GM21390 (cell line): ENCODE data around the gene PIERCE2.
A peak's percentile ranks its signal among the peaks of the same experiment; 100 is the strongest.
"Not testable (repeated sequence)": the region's sequence is repeated elsewhere in the genome, so short reads cannot be mapped to it uniquely, and the experiment has no call there.

Experiments
- ATAC-seq: cut with Tn5 transposase; IDR thresholded peaks from one replicate; pipeline ENCODE4 v1.9.1; 2021; ENCODE audit not compliant: unreplicated experiment

PIERCE2 gene, protein sequence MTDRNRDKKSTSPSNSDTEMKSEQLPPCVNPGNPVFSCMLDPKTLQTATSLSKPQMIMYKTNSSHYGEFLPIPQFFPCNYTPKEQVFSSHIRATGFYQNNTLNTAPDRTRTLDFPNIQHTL

DNA sequence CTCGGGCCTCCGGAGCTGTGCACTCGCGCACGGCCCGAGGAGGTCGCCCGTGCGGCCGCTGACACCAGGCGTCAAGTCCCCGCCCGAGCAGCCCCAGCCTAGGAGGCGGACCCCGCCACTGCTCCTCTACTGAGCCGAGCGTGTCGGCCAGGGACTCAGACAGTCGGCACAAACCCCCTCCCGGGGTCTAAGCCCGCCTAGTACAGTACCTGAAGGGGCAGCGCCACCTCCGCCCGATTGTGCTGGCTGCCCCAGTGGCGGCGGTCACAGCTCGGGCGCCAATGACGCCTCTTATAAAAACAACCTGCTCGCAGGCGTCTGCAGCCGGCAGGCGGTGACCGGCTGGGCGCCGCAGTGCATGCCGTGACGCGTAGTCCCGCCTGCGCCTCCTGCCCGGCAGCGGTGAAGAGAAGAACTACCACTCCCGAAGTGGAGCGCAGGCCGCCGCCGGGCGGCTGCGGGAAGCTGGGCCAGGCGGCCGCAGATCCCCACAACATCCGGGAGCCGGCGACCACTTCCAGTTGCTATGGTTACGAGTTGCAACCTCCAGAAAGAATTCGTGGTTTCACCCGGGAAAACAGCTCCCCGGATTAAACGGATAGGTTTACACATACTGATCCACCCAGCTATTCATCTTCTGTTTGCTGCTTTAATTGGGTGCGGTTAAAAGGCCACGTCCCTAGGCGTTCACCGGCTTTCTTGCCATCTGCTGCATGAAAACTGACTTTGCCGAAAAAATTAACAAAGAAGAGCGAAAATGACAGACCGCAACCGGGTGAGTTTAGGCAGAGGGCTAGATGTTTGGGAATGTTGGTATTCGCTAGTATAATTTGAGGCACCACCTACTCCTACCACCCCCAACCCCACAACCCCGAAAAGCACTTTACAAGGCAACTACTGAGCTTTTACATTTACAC lies at the start of gene PIERCE2, which contains the start of gene CCPG1:
Gene PIERCE2, plus strand, starts transcription at position 484 of the 917 bp plus-strand sequence. Its CDS starts 274 bp downstream, at position 758.
Gene CCPG1, minus strand, starts transcription at position 348 of the 917 bp plus-strand sequence. CDS start 18,935 bp downstream, outside the sequence.
- peak; percentile 93 for ATAC-seq

DNA sequence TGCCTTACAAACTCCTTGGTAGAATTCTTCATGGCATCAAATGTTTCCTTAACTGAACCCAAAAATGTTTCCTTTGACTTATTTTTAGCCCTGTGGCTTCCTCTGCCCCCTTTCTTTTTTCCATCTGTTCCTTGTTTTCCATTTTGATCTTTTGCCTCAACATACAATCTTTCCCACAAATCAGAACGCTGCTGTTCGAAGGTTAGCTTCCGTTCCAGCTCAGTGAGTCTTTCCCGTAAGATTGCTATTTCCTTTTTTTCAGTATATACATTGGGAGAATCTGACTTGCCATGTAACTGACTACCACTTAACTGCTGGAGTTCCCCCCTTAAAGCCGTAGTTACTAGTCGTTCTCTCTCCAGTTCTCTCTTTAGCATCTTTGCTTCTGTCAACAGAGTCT lies 48.0 kb upstream of the PIERCE2 start:
- no peak for ATAC-seq

DNA sequence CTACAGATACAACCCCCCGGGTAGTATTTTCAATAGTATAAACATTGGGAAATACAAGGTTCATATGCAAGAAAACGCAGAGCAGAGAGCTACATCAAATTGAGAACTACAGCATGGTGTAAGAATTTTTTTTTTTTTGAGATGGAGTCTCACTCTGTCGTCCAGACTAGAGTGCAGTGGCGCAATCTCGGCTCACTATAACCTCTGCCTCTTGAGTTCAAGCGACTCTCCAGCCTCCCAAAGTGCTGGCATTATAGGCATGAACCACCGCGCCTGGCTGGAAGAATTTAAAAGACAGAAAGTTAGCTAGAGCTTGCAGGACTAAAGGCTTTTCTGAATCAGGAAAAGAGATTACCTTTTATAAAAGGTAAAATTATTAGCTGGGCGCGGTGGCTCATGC lies 47.2 kb upstream of the PIERCE2 start:
- no peak for ATAC-seq

DNA sequence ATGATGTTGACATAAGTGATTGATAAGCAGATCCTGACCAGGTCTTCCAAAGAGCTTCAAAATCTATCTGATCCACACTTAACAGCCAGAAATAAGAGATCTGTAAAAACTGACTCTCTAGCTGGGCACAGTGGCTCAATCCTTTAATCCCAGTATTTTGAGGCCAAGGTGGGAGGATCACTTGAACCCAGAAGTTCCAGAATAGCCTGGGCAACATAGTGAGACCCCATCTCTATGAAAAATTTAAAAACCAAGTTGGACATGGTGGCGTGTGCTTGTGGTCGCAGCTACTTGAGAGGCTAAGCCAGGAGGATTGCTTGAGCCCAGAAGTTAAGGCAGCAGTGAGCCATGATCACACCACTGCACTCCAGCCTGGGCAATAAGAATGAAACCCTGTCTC lies 45.7 kb upstream of the PIERCE2 start:
- ATAC-seq = no peak

DNA sequence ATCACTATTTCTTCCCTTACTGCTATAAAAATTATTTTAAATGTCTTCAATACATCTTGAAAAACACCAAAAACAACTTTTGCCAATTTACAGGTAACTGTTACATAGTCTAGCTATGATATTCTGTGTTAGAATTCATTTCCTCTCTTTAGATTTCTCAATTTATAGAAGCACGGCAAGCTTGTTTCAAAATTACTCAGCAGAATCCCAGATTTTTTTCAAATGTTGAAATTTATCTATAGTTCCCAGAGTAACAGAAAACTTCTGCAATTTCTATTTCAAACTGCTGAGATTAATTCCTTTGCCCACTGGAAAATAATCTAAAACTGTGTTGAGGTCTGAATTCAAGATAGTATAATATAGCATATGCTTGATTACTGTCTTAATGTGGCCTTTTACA lies 41.3 kb upstream of the PIERCE2 start:
- ATAC-seq = no peak

DNA sequence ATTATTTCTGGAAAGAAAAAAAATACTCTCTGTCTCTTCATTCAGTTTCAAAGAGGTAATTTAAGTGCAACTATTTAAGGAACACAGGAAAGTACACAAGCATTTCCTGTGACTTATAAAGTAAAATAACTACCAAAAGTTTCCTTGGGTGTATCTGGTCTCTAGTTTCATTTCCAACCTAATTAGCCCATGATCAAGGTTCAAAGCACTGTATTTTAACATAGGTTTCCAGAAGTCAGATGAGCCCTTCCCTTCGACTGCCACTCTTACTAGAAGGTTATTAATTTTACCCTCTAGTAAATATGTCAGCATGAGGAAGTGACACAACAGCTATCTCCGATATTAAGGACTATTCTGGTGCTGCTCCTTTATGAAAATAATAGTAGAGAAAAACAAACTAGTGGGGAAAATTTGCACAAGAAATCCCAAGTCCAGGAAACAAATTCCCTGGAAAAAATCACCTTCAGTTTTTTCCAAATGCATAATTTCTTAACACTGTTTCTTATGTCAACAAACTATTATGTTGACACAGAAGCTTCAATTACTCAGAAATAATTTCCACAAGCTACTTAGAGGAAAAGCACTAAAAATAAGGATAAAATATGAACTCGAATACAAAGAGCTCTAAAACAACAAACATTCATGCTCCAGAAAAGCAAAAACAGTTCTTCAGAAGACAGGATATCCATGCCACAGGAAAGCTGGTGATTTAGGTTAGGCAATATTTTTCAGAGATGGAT lies 35.4 kb upstream of the PIERCE2 start:
- ATAC-seq = peak; percentile 68

DNA sequence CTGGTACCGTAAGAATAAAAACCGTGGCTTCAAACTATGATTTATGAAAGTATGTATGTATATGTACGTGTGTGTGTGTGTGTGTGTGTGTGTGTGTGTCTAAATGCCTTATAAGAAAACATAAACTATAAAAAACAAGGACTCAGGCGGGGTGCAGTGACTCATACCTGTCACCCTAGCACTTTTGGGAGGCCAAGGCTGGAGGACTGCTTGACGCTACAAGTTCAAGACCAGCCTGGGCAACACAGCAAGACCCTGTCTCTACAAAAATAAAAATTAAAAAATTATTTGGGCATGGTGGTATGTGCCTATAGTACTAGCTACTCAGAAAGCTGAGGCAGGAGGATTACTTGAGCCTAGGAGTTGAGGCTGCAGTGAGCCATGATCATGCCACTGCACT lies 29.2 kb upstream of the PIERCE2 start:
- no peak for ATAC-seq

DNA sequence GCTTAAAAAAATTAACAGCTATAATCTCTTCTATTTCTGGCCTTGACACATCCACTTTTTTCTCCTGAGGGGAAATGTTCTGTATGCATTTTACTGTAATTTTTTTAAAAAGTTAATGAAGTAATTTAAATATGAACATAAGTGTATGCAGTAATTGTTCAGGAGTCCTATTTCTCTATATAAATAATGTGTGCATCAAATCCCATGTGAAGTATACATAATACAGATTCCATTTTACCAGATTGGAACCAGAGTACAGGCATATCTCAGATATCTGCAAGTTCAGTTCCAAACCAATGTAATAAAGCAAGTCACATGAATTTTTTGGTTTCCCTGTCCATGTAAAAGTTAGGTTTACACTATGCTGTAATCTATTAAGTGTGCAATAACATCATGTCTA lies 26.7 kb upstream of the PIERCE2 start:
- ATAC-seq = no peak

DNA sequence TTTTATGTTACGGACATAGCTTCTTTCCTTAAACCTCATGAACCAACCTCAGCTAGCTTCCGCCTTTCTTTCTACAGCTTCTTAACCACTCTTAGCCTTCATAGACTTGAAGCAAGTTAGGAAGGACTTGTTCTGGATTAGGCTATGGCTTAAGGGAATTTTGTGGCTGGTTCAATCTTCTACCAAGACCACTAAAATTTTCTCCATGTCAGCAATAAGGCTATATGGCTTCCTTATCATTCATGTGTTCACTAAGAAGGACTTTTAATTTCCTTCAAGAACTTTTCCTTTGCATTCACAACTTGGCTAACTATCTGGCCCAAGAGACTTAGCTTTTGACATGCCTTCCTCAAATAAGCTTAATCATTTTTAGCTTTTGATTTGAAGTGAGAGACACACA lies 24.6 kb upstream of the PIERCE2 start:
- no peak for ATAC-seq

DNA sequence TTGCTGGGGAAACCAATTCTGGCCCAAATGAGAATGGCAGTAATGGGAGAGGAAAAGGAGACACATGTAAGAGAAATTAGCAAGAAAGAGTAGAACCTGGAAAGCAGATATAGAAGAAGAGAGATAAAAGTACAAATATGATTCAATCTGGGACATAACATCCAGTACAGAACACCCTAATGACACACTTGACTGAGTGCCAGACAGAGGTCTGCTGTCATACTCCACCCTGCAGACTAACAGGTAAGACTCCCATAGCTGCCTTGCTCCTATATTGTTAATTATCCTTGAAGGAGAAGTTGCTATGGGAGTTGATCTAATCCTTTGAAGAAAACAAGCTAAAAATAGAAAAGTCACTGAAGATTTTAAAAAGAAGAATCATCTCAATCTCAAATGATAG lies 21.3 kb upstream of the PIERCE2 start:
- ATAC-seq = no peak

DNA sequence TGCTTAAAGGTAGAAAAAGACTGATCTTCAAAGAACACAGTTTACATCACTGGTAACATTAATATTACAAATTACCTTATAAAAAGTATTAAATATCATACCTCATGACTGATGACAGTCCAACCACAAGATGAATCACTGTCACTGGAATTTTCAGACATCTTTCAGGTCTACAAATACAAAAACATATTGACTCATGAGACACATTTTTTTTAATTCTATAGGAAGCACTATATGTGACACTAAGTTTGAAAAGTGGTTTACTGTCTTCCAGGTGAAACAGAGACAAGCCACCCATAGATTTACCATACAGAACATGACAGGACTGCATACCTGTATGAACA lies 19.1 kb upstream of the PIERCE2 start:
- ATAC-seq = no peak

DNA sequence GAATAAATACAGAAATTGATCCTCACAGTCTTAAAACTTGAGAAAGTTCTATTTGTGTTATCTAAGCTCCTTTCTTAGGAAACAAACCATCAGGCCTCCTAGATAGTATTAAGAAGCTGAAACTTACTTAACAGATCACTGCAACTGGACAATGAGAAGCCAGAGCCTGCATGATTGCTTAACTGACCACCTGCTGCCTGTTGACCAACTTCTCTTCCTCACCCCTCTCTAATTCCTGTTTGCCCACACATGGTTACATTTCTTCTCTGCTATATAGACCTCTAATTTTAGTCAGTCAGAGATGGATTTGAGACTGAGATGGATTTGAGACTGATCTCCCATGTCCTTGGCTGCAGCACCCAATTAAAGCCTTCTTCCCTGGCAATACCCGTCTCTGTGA lies 13.6 kb upstream of the PIERCE2 start:
- no peak for ATAC-seq

DNA sequence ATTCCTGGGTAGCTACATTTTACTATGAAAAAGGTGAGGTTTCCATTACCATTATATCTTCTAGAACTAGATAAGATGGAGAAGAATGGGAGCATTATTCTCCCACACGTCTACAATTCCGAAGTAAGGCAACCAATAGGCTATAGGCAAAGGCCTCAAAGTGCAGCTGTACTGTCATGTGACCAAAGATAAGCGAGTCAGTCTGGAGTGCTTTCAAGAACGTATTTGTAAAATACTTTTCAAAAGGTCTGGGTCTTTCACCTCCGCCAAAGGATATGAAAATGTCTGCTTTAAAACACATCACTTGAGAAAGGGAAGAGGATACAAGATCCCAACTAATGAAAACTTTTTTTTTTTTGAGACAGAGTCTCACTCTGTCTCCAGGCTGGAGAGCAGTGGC lies 10.1 kb upstream of the PIERCE2 start:
- no peak for ATAC-seq

DNA sequence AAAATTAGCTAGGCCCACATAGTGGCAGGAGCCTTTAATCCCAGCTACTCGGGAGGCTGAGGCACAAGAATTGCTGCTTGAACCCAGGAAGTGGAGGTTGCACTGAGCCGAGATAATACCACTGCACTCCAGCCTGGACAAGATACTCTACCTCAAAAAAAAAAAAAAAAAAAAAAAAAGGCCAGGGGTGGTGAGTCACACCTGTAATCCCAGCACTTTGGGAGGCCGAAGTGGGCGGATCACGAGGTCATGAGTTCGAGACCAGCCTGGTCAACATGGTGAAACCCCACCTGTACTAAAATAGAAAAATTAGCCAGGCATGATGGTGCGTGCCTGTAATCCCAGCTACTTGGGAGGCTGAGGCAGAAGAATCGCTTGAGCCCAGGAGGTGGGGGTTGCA lies 8.2 kb upstream of the PIERCE2 start:
- ATAC-seq = not testable (repeated sequence)

DNA sequence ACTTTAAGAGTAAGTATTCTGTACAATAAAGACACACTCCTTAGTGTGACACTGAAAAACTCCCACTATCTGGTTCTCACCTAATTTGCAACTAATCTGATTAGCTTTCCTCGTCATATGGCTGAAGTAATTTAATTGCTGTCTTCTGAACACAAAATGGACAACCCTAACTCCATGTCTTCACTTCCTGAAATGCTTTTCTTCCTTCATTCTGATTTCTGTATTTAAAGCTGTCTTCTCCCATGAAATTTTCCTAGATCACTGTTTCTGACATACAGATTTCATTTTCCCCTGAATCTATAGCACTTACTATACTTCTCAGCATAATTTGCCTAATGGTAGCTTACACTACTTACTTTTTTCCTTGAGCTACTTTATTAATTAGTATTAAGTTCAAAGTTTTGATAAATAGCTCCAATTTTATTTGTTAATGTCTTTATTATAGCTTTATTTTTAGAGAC lies 6.5 kb upstream of the PIERCE2 start:
- ATAC-seq = no peak

DNA sequence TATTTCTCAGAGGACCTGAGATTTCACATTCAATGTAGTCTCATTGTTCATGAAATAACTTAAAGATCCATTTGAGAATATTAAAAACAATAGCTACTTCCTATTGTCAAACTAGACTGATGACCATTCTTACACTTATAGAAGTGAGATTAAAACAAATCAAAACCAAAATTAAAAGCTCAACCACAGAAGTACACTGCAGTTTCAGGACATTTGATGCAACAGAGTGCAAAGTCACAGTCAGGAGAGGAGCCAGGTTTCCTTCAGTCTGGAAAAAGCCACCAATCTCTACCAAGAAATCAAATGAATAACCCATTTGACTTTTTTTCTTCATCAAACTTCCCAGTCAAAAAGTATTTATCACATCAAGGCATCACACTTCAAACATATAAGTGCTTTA lies 5.6 kb upstream of the PIERCE2 start:
- peak; percentile 48 for ATAC-seq

DNA sequence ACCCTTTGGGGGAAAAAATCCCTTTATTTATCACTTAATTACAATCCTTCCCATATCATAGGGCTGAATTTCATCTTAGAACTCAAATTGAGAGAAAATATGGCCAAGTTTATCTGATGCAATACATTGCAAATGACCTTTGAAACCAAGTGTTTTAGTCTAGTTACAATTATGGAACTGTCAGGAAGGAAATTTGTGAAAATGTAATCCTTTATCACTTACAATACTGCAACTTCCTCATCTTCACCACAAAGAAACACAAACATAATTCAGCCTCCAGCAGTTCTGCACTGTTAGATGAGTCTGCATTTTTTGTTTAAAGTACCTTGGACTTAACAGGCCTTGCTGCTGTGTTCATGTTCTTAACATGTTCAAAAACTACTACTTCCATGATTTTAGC lies 4.8 kb upstream of the PIERCE2 start:
- no peak for ATAC-seq

DNA sequence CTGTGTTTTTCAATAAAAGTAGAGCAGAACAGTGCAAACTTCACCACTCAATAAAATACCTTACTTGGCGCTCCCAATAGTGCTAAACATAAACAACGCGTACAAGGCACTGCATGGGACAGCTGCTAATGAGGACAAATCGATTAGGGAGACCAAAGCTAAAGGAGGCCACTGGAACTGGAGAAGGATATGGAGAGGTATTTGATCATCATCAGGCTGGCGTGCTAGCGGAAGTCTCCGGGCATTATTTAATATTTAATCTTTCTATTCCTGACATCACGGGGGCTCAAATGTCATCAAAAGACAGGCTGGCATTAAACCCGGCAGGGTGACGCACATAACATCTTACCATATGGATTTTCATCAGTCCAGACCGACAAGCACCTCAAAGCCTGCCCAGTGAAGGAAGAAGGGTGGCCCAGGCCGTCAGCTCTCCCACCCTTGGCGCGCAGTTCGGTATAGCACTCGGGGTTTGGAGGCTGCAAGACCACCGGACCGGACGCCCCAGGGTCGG lies 740 bp upstream of the PIERCE2 start:
- peak; percentile 2 for ATAC-seq

DNA sequence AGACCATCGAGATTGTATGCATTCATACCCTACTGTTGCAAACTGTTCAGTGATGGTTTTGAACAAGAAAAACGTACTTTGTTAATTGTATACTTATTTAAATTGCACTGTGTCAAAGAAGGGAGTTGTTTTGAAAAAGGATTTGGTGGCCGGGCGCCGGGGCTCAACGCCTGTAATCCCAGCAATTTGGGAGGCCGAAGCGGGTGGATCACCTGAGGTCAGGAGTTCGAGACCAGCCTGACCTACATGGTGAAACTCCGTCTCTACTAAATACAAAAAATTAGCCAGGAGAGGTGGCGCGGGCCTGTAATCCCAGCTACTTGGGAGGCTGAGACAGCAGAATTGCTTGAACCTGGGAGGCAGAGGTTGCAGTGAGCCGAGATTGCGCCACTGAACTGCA lies 681 bp downstream of the PIERCE2 start:
- ATAC-seq = not testable (repeated sequence)

DNA sequence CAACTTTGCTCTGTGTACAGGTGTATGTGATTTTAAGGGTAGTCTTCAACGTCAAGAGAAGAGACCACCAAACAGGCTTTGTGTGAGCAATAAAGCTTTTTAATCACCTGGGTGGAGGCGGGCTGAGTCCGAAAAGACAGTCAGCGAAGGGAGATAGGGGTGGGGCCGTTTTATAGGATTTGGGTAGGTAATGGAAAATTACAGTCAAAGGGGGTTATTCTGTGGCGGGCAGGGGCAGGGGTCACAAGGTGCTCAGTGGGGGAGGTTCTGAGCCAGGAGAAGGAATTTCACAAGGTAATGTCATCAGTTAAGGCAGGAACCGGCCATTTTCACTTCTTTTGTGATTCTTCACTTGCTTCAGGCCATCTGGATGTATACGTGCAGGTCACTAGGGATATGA lies 9.4 kb downstream of the PIERCE2 start:
- not testable (repeated sequence) for ATAC-seq

DNA sequence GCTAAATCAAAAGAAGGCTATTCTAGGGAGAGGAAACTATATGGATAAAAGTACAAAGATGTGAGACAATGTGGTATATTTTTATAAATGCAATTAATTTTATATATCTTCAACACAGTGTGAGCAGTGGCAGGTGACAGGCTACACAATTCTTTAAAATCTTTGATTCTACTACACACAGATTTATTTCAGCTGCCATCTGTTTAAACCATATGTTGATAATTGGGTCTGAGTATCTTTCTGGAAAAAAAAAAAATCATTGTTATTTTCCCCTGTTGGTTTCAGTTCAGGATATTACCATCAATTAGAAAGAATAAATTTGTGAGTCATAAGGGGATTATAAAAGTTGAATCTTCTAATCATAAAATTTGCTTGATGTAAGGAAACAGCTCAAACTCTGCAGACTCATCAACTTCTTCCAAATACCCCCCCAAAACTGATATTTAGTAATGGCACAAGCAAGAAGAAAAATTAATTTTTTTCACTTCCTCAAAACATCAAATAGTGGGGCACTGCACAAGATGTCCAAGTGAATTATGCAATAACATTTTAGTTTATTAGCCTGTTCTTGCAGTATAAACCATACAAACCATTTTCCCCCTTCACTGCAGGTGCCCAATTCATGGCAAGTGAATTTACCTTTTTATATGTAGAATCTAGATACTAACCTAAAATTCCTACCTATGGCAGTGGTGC lies 12.0 kb downstream of the PIERCE2 start:
- no peak for ATAC-seq
